HCT116 (cell line): ENCODE results near the gene SAMD4A. TPM values are rescaled to one million over a fixed set of nuclear protein-coding genes. Genes with fewer than 3 reads are reported as not detected.

Experiments used
- ATAC-seq: fragments of 200-7000 bp; cut with Tn5 transposase; 2 replicates; pipeline ENCODE4 v1.9.1; 2020; ENCODE audit warnings: mild to moderate bottlenecking, moderate library complexity
- BruUV-seq: library from RNA; stranded (reverse); fragments of 400-500 nt; replicated peaks from 2 replicates; lab custom pipeline; 2021; lab: Mats Ljungman, UMichigan
- CTCF ChIA-PET: fragments of 300-600 bp; sonication (Branson Sonifier 250); formaldehyde crosslinking; loops from one replicate; lab custom pipeline; 2021; ENCODE audit warnings: antibody characterized with exemption; lab: Charles Lee
- POLR2A ChIA-PET: fragments of 300-600, 350-600 bp; sonication (Branson Sonifier 250); formaldehyde crosslinking; loops from one replicate; lab custom pipeline; 2021; ENCODE audit warnings: antibody characterized with exemption; lab: Charles Lee
- RAD21 ChIA-PET, 2 experiments: fragments of 300-600 bp; sonication (Branson Sonifier 250); formaldehyde crosslinking; loops; one replicate each; lab custom pipeline; 2023; ENCODE audit warnings: low total read pairs in 2 of 2; ENCODE audit not compliant: uncharacterized antibody in 2 of 2, unreplicated experiment in 2 of 2, low non-redundant PET in 1 of 2; lab: Charles Lee
- DNase-seq: peaks from one replicate; pipeline ENCODE4 v3.0.0-alpha.2; 2010; ENCODE audit warnings: low read depth, low spot score
- H2AFZ ChIP-seq: fragments of 200-600 bp; shearing (Covaris generic), sonication (generic); 2 replicates; pipeline ENCODE4 v1.6.1; 2017; ENCODE audit warnings: low read depth, mixed run types, mixed read lengths, antibody characterized with exemption, low read length; ENCODE audit not compliant: poor library complexity, severe bottlenecking
- H3K27ac ChIP-seq: 2 replicates; pipeline ENCODE4 v1.5.1; 2012; ENCODE audit warnings: low read depth, low read length
- H3K27me3 ChIP-seq: fragments of 200-600 bp; sonication (generic); 2 replicates; pipeline ENCODE4 v1.6.1; 2016; ENCODE audit warnings: mixed run types, low read length, mixed read lengths; ENCODE audit not compliant: insufficient read depth
- H3K36me3 ChIP-seq, 2 experiments: fragments of 200-500 bp in 1 of 2; fragments of 200-600 bp in 1 of 2; sonication (Bioruptor generic) in 1 of 2; sonication (generic) in 1 of 2; 2 replicates each; pipeline versions ENCODE4 v1.5.1 to v1.6.1; 2014 to 2016; ENCODE audit warnings: low read length in 2 of 2, inconsistent platforms in 1 of 2, mixed read lengths in 1 of 2, mixed run types in 1 of 2; ENCODE audit not compliant: insufficient read depth in 2 of 2, control insufficient read depth in 1 of 2
- H3K4me1 ChIP-seq, 2 experiments: fragments of 200-600 bp in 1 of 2; sonication (generic) in 1 of 2; 2 replicates each; pipeline versions ENCODE4 v1.5.1 to v1.6.1; 2012 to 2017; ENCODE audit warnings: low read length in 2 of 2, inconsistent platforms in 1 of 2, mild to moderate bottlenecking in 1 of 2, mixed read lengths in 1 of 2, mixed run types in 1 of 2, moderate library complexity in 1 of 2; ENCODE audit not compliant: insufficient read depth in 2 of 2, control insufficient read depth in 1 of 2
- H3K4me2 ChIP-seq: fragments of 200-600 bp; sonication (generic); 2 replicates; pipeline ENCODE4 v1.6.1; 2017; ENCODE audit warnings: mixed run types, low read length, mixed read lengths
- H3K4me3 ChIP-seq, 2 experiments: fragments of 200-600 bp in 1 of 2; sonication (generic) in 1 of 2; replicated peaks in 1 of 2; 2 replicates each; pipeline ENCODE4 v1.5.1; 2011 to 2016; ENCODE audit warnings: low read length in 2 of 2, control low read depth in 1 of 2, low read depth in 1 of 2, mild to moderate bottlenecking in 1 of 2, mixed read lengths in 1 of 2, mixed run types in 1 of 2
- H3K79me2 ChIP-seq: fragments of 200-600 bp; sonication (generic); 2 replicates; pipeline ENCODE4 v1.6.1; 2017; ENCODE audit warnings: mild to moderate bottlenecking, mixed run types, low read length, moderate library complexity, mixed read lengths; ENCODE audit not compliant: insufficient read depth
- H3K9ac ChIP-seq: fragments of 200-600 bp; sonication (generic); 2 replicates; pipeline ENCODE4 v1.6.1; 2016; ENCODE audit warnings: low read length, mixed read lengths
- H3K9me2 ChIP-seq: fragments of 200-600 bp; sonication (generic), shearing (Covaris generic); 2 replicates; pipeline ENCODE4 v1.6.1; 2017; ENCODE audit warnings: mixed run types, mild to moderate bottlenecking, moderate library complexity; ENCODE audit not compliant: insufficient read depth
- H3K9me3 ChIP-seq, 2 experiments: fragments of 200-500 bp in 1 of 2; fragments of 200-600 bp in 1 of 2; sonication (Bioruptor generic) in 1 of 2; sonication (generic) in 1 of 2; 2 replicates each; pipeline ENCODE4 v1.6.1; 2014 to 2017; ENCODE audit warnings: low read length in 2 of 2, mixed read lengths in 2 of 2, inconsistent platforms in 1 of 2, low read depth in 1 of 2, mild to moderate bottlenecking in 1 of 2, mixed run types in 1 of 2, moderate library complexity in 1 of 2; ENCODE audit not compliant: control insufficient read depth in 1 of 2, insufficient read depth in 1 of 2
- H4K20me1 ChIP-seq: fragments of 200-600 bp; sonication (generic), shearing (Covaris generic); 2 replicates; pipeline ENCODE4 v1.6.1; 2017; ENCODE audit warnings: mixed run types, mild to moderate bottlenecking, moderate library complexity; ENCODE audit not compliant: insufficient read depth
- ATF3 ChIP-seq: IDR thresholded peaks from 2 replicates; pipeline ENCODE4 v1.6.1; 2012
- CBX3 ChIP-seq: IDR thresholded peaks from 2 replicates; pipeline ENCODE4 v1.6.1; 2012; ENCODE audit warnings: low read depth
- CEBPB ChIP-seq: IDR thresholded peaks from 2 replicates; pipeline ENCODE4 v1.6.1; 2012; ENCODE audit warnings: low read depth
- EZH2 ChIP-seq: fragments of 200-600 bp; sonication (generic); IDR thresholded peaks from 2 replicates; pipeline ENCODE4 v1.6.1; 2017; ENCODE audit warnings: antibody characterized with exemption, mixed run types
- JUND ChIP-seq: IDR thresholded peaks from 2 replicates; pipeline ENCODE4 v1.6.1; 2012
- POLR2AphosphoS5 ChIP-seq: IDR thresholded peaks from 2 replicates; pipeline ENCODE4 v1.6.1; 2011; ENCODE audit warnings: mild to moderate bottlenecking, low read depth, low read length, moderate library complexity
- RAD21 ChIP-seq: IDR thresholded peaks from 2 replicates; pipeline ENCODE4 v1.6.1; 2012; ENCODE audit warnings: low read depth, mild to moderate bottlenecking
- SP1 ChIP-seq: IDR thresholded peaks from 2 replicates; pipeline ENCODE4 v1.6.1; 2012; ENCODE audit warnings: low read depth
- SRF ChIP-seq: IDR thresholded peaks from 2 replicates; pipeline ENCODE4 v1.6.1; 2012; ENCODE audit warnings: low read depth
- TCF7L2 ChIP-seq: IDR thresholded peaks from 2 replicates; pipeline ENCODE4 v1.7.0; 2011; ENCODE audit warnings: borderline replicate concordance, inconsistent platforms; ENCODE audit not compliant: insufficient read depth, insufficient read length; ENCODE audit errors: extremely low read depth
- YY1 ChIP-seq: IDR thresholded peaks from 2 replicates; pipeline ENCODE4 v1.6.1; 2011; ENCODE audit warnings: low read length, low read depth, moderate library complexity, mild to moderate bottlenecking; ENCODE audit not compliant: insufficient replicate concordance; ENCODE audit errors: extremely low read depth
- ZFX ChIP-seq: fragments of 450-650 bp; IDR thresholded peaks from 2 replicates; pipeline ENCODE4 v1.6.1; 2017
- intact Hi-C: fragments of 100-400 bp; cut with micrococcal nuclease; formaldehyde crosslinking; loops from 2 replicates; pipeline ENCODE4 v1.10.0; 2022
- total RNA-seq: library from RNA; stranded (reverse); gene quantifications from one replicate; pipeline ENCODE4 v1.2.1, GENCODE V29; 2021; ENCODE audit not compliant: unreplicated experiment
- TF ChIP-seq, protein P1 (sequence below), 3 experiments: fragments of 200-600 bp in 1 of 3; sonication (generic) in 1 of 3; IDR thresholded peaks in 2 of 3; conservative IDR thresholded peaks in 1 of 3; 2 replicates each; pipeline ENCODE4 v1.5.1; 2012 to 2017; ENCODE audit warnings: low read depth in 2 of 3, low read length in 2 of 3, antibody characterized with exemption in 1 of 3, borderline replicate concordance in 1 of 3, control low read depth in 1 of 3, mild to moderate bottlenecking in 1 of 3, mixed read lengths in 1 of 3, mixed run types in 1 of 3, moderate library complexity in 1 of 3; ENCODE audit not compliant: insufficient read depth in 1 of 3
- TF ChIP-seq, protein P2 (sequence below): IDR thresholded peaks from 2 replicates; pipeline ENCODE4 v1.6.1; 2012; ENCODE audit warnings: low read depth

Gene SAMD4A
- total RNA-seq, 1 experiment from 2014 or later, result 9.0 TPM

- TF ChIP-seq, protein P1, sequence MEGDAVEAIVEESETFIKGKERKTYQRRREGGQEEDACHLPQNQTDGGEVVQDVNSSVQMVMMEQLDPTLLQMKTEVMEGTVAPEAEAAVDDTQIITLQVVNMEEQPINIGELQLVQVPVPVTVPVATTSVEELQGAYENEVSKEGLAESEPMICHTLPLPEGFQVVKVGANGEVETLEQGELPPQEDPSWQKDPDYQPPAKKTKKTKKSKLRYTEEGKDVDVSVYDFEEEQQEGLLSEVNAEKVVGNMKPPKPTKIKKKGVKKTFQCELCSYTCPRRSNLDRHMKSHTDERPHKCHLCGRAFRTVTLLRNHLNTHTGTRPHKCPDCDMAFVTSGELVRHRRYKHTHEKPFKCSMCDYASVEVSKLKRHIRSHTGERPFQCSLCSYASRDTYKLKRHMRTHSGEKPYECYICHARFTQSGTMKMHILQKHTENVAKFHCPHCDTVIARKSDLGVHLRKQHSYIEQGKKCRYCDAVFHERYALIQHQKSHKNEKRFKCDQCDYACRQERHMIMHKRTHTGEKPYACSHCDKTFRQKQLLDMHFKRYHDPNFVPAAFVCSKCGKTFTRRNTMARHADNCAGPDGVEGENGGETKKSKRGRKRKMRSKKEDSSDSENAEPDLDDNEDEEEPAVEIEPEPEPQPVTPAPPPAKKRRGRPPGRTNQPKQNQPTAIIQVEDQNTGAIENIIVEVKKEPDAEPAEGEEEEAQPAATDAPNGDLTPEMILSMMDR (IDR thresholded peaks at IDR 0.05 in 2 of 3, conservative IDR thresholded peaks at IDR 0.05 in 1 of 3; ENCODE audit: borderline replicate concordance in 1 of 3, insufficient read depth in 1 of 3, low read depth in 2 of 3, low read length in 2 of 3), result no peak
- TF ChIP-seq ATF3 (no peak), JUND (no peak), CEBPB (no peak), POLR2AphosphoS5 (no peak), TCF7L2 (no peak)
- TF ChIP-seq, all 23 proteins: peak for 0
Measured at GRCh38 chr14:54739514-54739913, 172.6 kb downstream of the SAMD4A start (continued).

GRCh38 chr14:54742492-54743350 lies 175.8 kb downstream of the SAMD4A start:
- RAD21 ChIA-PET, result no interaction called here
- no peaks in the 10 kb centered on the region for H3K36me3 ChIP-seq

More at GRCh38 chr14:54742492-54743350, 175.8 kb downstream of the SAMD4A start:
- intact Hi-C loops, result no loop called here
- Histone ChIP-seq H3K4me3 (no peak overlapping the region), H3K9me3 (no peaks in the 10 kb centered on the region), H3K27ac (no peak overlapping the region), H4K20me1 (no peaks in the 10 kb centered on the region), H3K9ac (no peak overlapping the region), H3K9me2 (no peaks in the 10 kb centered on the region), H3K4me2 (no peak overlapping the region), H3K79me2 (no peaks in the 10 kb centered on the region), H3K27me3 (no peaks in the 10 kb centered on the region), H3K4me1 (no peaks in the 10 kb centered on the region), H2AFZ (no peak overlapping the region)
- DNase-seq, result no peak
- ATAC-seq, result no peak
- ChIA-PET CTCF (no interaction called here), POLR2A (no interaction called here)
- no peak for TF ChIP-seq CBX3
- TF ChIP-seq ATF3, result no peak
- no peak for TF ChIP-seq EZH2
- TF ChIP-seq, protein P2, sequence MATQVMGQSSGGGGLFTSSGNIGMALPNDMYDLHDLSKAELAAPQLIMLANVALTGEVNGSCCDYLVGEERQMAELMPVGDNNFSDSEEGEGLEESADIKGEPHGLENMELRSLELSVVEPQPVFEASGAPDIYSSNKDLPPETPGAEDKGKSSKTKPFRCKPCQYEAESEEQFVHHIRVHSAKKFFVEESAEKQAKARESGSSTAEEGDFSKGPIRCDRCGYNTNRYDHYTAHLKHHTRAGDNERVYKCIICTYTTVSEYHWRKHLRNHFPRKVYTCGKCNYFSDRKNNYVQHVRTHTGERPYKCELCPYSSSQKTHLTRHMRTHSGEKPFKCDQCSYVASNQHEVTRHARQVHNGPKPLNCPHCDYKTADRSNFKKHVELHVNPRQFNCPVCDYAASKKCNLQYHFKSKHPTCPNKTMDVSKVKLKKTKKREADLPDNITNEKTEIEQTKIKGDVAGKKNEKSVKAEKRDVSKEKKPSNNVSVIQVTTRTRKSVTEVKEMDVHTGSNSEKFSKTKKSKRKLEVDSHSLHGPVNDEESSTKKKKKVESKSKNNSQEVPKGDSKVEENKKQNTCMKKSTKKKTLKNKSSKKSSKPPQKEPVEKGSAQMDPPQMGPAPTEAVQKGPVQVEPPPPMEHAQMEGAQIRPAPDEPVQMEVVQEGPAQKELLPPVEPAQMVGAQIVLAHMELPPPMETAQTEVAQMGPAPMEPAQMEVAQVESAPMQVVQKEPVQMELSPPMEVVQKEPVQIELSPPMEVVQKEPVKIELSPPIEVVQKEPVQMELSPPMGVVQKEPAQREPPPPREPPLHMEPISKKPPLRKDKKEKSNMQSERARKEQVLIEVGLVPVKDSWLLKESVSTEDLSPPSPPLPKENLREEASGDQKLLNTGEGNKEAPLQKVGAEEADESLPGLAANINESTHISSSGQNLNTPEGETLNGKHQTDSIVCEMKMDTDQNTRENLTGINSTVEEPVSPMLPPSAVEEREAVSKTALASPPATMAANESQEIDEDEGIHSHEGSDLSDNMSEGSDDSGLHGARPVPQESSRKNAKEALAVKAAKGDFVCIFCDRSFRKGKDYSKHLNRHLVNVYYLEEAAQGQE, result no peak
- no peak for TF ChIP-seq SP1
- TF ChIP-seq CEBPB, result no peak
- TF ChIP-seq RAD21, result no peak
- TF ChIP-seq SRF, result no peak
- TF ChIP-seq ZFX, result no peak
- no peak for TF ChIP-seq YY1
- BruUV-seq, result no TSS peak
